Left ventricle myocardium inferior (tissue), 1 donor: ENCODE results near the gene PLIN3. TPM values are rescaled to one million over a fixed set of nuclear protein-coding genes. Genes with fewer than 3 reads are reported as not detected.
A peak's percentile ranks its signal among the peaks of the same experiment; 100 is the strongest.
"Not testable (repeated sequence)": the region's sequence is repeated elsewhere in the genome, so short reads cannot be mapped to it uniquely, and the experiment has no call there.

Experiments used
- DNase-seq: peaks from one replicate; pipeline ENCODE4 v3.0.0-alpha.2; 2020
- H3K27ac ChIP-seq: fragments of 200-600 bp; replicated peaks from 2 replicates; pipeline ENCODE4 v1.8.0; 2021
- H3K27me3 ChIP-seq: fragments of 200-600 bp; 2 replicates; pipeline ENCODE4 v1.8.0; 2021; ENCODE audit warnings: low read depth
- H3K36me3 ChIP-seq: fragments of 200-600 bp; 2 replicates; pipeline ENCODE4 v1.8.0; 2021
- H3K4me1 ChIP-seq: fragments of 200-600 bp; 2 replicates; pipeline ENCODE4 v1.8.0; 2021
- H3K4me3 ChIP-seq: fragments of 200-600 bp; 2 replicates; pipeline ENCODE4 v1.8.0; 2021; ENCODE audit warnings: mild to moderate bottlenecking, moderate library complexity
- H3K9me3 ChIP-seq: fragments of 200-600 bp; replicated peaks from 2 replicates; pipeline ENCODE4 v1.8.0; 2021
- intact Hi-C: fragments of 100-400 bp; cut with micrococcal nuclease; formaldehyde crosslinking; loops from one replicate; pipeline ENCODE4 v1.11.0; 2022
- total RNA-seq: library from RNA; stranded (reverse); fragmentation: NEBNext Ultra II Directional; extraction: Animal tissue kit (Norgen Biotek cat#: 25700); gene quantifications from one replicate; pipeline ENCODE4 v1.2.1, GENCODE V29; 2021
- TF ChIP-seq, protein P1 (sequence below): fragments of 200-600 bp; IDR thresholded peaks from 2 replicates; pipeline ENCODE4 v1.8.0; 2021; ENCODE audit warnings: antibody characterized with exemption, mild to moderate bottlenecking, borderline replicate concordance
- donor health status: DM: no; HTN: yes; CAD: no; lungs with severe emphysema.

Gene PLIN3
- total RNA-seq, 1 donor from 2014 or later: 26.7 TPM

GRCh38 chr19:4832776-4833175, 34.7 kb downstream of the PLIN3 start:
- Histone ChIP-seq H3K27me3 (no peaks in the 10 kb centered on the region), H3K36me3 (no peaks in the 10 kb centered on the region), H3K4me3 (no peak overlapping the region), H3K9me3 (no peaks in the 10 kb centered on the region), H3K4me1 (peaks cover 38% of the 10 kb centered on the region), H3K27ac (no peak overlapping the region)
- intact Hi-C loops: no loop called here
- TF ChIP-seq, protein P1, sequence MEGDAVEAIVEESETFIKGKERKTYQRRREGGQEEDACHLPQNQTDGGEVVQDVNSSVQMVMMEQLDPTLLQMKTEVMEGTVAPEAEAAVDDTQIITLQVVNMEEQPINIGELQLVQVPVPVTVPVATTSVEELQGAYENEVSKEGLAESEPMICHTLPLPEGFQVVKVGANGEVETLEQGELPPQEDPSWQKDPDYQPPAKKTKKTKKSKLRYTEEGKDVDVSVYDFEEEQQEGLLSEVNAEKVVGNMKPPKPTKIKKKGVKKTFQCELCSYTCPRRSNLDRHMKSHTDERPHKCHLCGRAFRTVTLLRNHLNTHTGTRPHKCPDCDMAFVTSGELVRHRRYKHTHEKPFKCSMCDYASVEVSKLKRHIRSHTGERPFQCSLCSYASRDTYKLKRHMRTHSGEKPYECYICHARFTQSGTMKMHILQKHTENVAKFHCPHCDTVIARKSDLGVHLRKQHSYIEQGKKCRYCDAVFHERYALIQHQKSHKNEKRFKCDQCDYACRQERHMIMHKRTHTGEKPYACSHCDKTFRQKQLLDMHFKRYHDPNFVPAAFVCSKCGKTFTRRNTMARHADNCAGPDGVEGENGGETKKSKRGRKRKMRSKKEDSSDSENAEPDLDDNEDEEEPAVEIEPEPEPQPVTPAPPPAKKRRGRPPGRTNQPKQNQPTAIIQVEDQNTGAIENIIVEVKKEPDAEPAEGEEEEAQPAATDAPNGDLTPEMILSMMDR: no peak
- DNase-seq: no peak

DNA sequence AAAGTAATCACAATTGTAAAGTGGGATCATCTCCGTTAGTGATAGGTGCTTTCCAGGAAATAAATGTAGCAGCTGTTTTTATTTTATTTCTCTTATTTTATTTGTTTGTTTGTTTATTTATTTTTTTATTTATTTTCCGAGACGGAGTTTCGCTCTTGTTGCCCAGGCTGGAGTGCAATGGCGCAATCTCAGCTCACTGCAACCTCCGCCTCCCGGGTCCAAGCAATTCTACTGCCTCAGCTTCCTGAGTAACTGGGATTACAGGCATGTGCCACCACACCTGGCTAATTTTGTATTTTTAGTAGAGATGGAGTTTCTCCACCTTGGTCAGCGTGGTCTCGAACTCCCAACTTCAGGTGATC, 35.5 kb downstream of the PLIN3 start:
- H3K27me3 ChIP-seq, intact Hi-C loops, H3K36me3 ChIP-seq, DNase-seq, H3K9me3 ChIP-seq: not testable (repeated sequence)
- Histone ChIP-seq H3K27ac (peak overlapping the region; percentile 93), H3K4me3 (peak overlapping the region; percentile 97), H3K4me1 (peaks cover 39% of the 10 kb centered on the region)

DNA sequence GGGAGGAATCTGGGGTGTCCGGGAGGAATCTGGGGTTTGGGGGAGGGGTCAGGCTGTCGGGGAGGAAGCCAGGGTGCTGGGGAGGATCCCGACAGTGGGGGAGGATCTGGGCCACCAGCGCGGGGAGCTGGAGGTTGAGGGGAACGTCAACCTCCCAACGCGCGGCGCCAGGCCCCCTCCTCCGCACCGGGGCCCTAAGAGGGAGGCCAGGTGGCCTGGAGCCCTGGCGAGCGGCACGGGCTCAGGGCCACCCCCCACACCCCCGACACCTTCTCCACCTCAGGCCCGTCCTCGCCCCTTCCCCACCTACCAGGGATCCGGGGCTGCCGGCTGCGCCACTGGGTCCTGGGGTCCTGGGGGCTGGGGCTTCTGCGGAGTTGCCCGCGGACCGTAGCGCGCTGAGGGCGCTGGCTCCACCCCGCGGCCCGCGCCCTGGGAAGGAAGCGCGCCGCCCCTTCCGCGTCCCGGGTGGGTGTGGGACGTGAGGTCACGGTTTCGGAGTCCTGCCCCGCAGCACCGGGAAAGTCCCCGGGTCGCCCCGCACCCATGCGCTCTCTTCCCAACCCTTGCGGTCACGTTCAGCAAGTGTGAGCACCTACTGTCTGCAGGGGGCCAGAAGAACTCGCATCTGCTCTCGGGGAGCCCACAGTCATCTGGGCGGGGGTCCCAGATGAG, 36.0 kb downstream of the PLIN3 start, which contains the start of gene TICAM1:
TICAM1 (minus strand) TSS at position 409 of the 675 bp plus-strand sequence. CDS start 13,335 bp downstream, outside the sequence.
- H3K36me3 ChIP-seq: no peaks in the 10 kb centered on the region
- TF ChIP-seq, protein P1: peak; percentile 24
- no peaks in the 10 kb centered on the region for H3K27me3 ChIP-seq
- intact Hi-C loops: no loop called here
- H3K27ac ChIP-seq: peak within 1 kb of the TSS; percentile 93
- peak; percentile 83 for DNase-seq
- no peaks in the 10 kb centered on the region for H3K9me3 ChIP-seq
- peaks cover 39% of the 10 kb centered on the region for H3K4me1 ChIP-seq
- peak within 1 kb of the TSS; percentile 97 for H3K4me3 ChIP-seq

DNA sequence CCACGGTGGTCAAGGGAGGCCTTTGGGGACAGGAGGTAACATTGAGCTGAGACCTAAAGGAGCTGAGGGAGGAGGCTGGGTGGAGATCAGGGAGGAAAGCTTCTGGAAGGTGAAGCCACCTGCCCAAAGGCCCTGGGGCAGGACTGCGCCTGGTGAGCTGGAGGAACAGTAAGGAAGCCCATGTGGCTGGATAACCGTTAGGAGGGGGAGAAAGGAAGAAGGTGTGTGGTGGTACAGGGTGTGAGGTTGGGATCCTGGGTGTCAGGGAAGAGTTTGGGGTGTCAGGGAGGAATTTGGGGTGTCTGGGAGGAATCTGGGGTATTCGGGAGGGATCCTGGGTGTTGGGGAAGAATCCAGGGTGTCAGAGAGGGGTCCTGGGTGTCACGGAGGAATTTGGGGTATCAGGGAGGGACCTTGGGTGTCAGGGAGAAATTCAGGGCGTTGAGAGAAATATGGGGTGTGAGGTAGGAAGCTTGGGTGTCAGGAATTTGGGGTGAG, 36.6 kb downstream of the PLIN3 start:
- H3K27me3 ChIP-seq: no peaks in the 10 kb centered on the region
- intact Hi-C loops: no loop called here
- H3K4me3 ChIP-seq: peak overlapping the region; percentile 97
- peak overlapping the region; percentile 93 for H3K27ac ChIP-seq
- TF ChIP-seq, protein P1: no peak
- peaks cover 39% of the 10 kb centered on the region for H3K4me1 ChIP-seq
- no peaks in the 10 kb centered on the region for H3K36me3 ChIP-seq
- DNase-seq: no peak
- no peaks in the 10 kb centered on the region for H3K9me3 ChIP-seq

DNA sequence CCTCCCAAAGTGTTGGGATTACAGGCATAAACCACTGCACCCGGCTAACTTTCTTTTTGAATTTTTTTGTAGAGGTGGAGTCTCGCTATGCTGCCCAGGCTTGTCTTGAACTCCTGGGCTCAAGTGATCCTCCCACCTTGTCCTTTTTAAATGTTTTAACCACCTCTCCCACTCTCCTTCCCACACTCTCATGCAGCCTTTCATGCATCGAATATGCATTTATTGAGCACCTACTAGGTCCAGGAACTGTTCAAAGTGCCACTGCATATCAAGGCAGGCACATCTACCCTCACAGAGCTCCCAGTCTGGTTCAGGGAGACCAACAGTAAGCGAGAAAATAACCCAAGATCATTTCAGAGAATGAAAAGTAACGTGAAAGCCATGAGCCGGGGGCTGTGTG, 37.1 kb downstream of the PLIN3 start:
- H3K9me3 ChIP-seq: no peaks in the 10 kb centered on the region
- TF ChIP-seq, protein P1: no peak
- no peaks in the 10 kb centered on the region for H3K36me3 ChIP-seq
- intact Hi-C loops: no loop called here
- peak overlapping the region; percentile 93 for H3K27ac ChIP-seq
- peaks cover 39% of the 10 kb centered on the region for H3K4me1 ChIP-seq
- no peaks in the 10 kb centered on the region for H3K27me3 ChIP-seq
- no peak for DNase-seq
- peak overlapping the region; percentile 97 for H3K4me3 ChIP-seq

- intact Hi-C loops: no loop called here
- no peaks in the 10 kb centered on the region for H3K9me3 ChIP-seq
- no peaks in the 10 kb centered on the region for H3K36me3 ChIP-seq
- no peak overlapping the region for H3K4me3 ChIP-seq
- H3K4me1 ChIP-seq: peaks cover 39% of the 10 kb centered on the region
- DNase-seq: no peak
- peak overlapping the region; percentile 8 for H3K27ac ChIP-seq
- TF ChIP-seq, protein P1: no peak
- no peaks in the 10 kb centered on the region for H3K27me3 ChIP-seq
These were observed 38.3 kb downstream of the PLIN3 start for GRCh38 chr19:4829001-4829712.
